ENCODE data around the gene KLHDC9.
"Not testable (repeated sequence)": the region's sequence is repeated elsewhere in the genome, so short reads cannot be mapped to it uniquely, and the experiment has no call there.

Gene KLHDC9

GRCh38 chr1:161096015-161096414 lies 2.1 kb upstream of the KLHDC9 start:
- no peak for DNase-seq (ENCODE audit: low read depth)

- peak; percentile 85 for DNase-seq (ENCODE audit: low read depth)
These were observed 1.6 kb upstream of the KLHDC9 start for GRCh38 chr1:161096530-161096929.

GRCh38 chr1:161099090-161099802 lies 1.1 kb downstream of the KLHDC9 start:
- DNase-seq (ENCODE audit: low read depth): no peak

GRCh38 chr1:161100556-161100955 lies 2.4 kb downstream of the KLHDC9 start:
- DNase-seq (ENCODE audit: low read depth): no peak

- no peak for DNase-seq (ENCODE audit: low read depth)
These were observed 8.3 kb downstream of the KLHDC9 start for GRCh38 chr1:161106431-161106830.

- no peak for DNase-seq (ENCODE audit: low read depth)
These were observed 13.0 kb downstream of the KLHDC9 start for GRCh38 chr1:161111117-161111516.

- no peak for DNase-seq (ENCODE audit: low read depth)
These were observed 13.4 kb downstream of the KLHDC9 start for GRCh38 chr1:161111527-161111926.

- DNase-seq (ENCODE audit: low read depth): no peak
These were observed 15.8 kb downstream of the KLHDC9 start for GRCh38 chr1:161113915-161114314.

GRCh38 chr1:161114556-161114955 lies 16.4 kb downstream of the KLHDC9 start:
- no peak for DNase-seq (ENCODE audit: low read depth)

GRCh38 chr1:161115132-161115711 lies 17.1 kb downstream of the KLHDC9 start:
- peak; percentile 79 for DNase-seq (ENCODE audit: low read depth)

GRCh38 chr1:161115961-161116360 lies 17.8 kb downstream of the KLHDC9 start:
- DNase-seq (ENCODE audit: low read depth): not testable (repeated sequence)

- DNase-seq (ENCODE audit: low read depth): peak; percentile 80
These were observed 19.8 kb downstream of the KLHDC9 start, which contains the start of the genes NIT1 and PFDN2 for GRCh38 chr1:161117759-161118581. NIT1 (plus strand) TSS chr1:161118105; CDS start chr1:161118177, 72 bp downstream. PFDN2 (minus strand) TSS chr1:161118037; CDS start chr1:161118026, 11 bp downstream.

- DNase-seq (ENCODE audit: low read depth): peak; percentile 76
These were observed 21.1 kb downstream of the KLHDC9 start for GRCh38 chr1:161119092-161119903.

GRCh38 chr1:161121042-161121650 lies 23.0 kb downstream of the KLHDC9 start:
- DNase-seq (ENCODE audit: low read depth): no peak

- DNase-seq (ENCODE audit: low read depth): no peak
These were observed 23.7 kb downstream of the KLHDC9 start for GRCh38 chr1:161121834-161122233.

GRCh38 chr1:161122967-161123366 lies 24.8 kb downstream of the KLHDC9 start:
- no peak for DNase-seq (ENCODE audit: low read depth)

- no peak for DNase-seq (ENCODE audit: low read depth)
These were observed 29.5 kb downstream of the KLHDC9 start for GRCh38 chr1:161127649-161128048.

- no peak for DNase-seq (ENCODE audit: low read depth)
These were observed 30.6 kb downstream of the KLHDC9 start for GRCh38 chr1:161128591-161129420.

- DNase-seq (ENCODE audit: low read depth): no peak
These were observed 32.1 kb downstream of the KLHDC9 start for GRCh38 chr1:161130266-161130665.
